ENCODE results near the gene FEN1.

The FEN1 gene

GRCh38 chr11:61773809-61774208 is 18.9 kb upstream of the FEN1 start:
- Histone ChIP-seq H3K9ac (ENCODE audit: low read length) (no peak overlapping the region), H3K4me3 (ENCODE audit: low read depth, low read length) (no peak overlapping the region), H3K4ac (ENCODE audit: low read depth, low read length) (no peak overlapping the region), H3K27ac (ENCODE audit: low read depth, low read length) (no peak overlapping the region), H4K8ac (ENCODE audit: low read depth, low read length) (peak overlapping the region; percentile 34), H3K79me1 (ENCODE audit: low read length) (peaks cover 22% of the 10 kb centered on the region), H3K23ac (ENCODE audit: low read length) (no peak overlapping the region), H2BK120ac (ENCODE audit: insufficient read depth, low read length, poor library complexity) (peak overlapping the region; percentile 14), H3K4me2 (ENCODE audit: low read length) (peak overlapping the region; percentile 37), H2AFZ (ENCODE audit: insufficient read depth, low read length, poor library complexity) (no peak overlapping the region), H3K14ac (ENCODE audit: low read length) (peak overlapping the region; percentile 11), H3K4me1 (ENCODE audit: control insufficient read depth in 1 of 2, insufficient read depth in 2 of 2, low read length in 2 of 2) (peaks cover 30 to 39% of the 10 kb centered on the region in 2 experiments), H2BK12ac (ENCODE audit: low read length) (peak overlapping the region; percentile 16), H3K9me3 (ENCODE audit: insufficient read depth, low read depth, low read length) (no peaks in the 10 kb centered on the region), H4K12ac (ENCODE audit: low read depth, low read length) (no peak overlapping the region), H2BK5ac (ENCODE audit: low read depth, low read length, poor library complexity) (peak overlapping the region; percentile 58), H3K18ac (ENCODE audit: low read length) (peak overlapping the region; percentile 4), H2AK5ac (ENCODE audit: low read length) (peak overlapping the region; percentile 4), H3K27me3 (ENCODE audit: insufficient read depth, low read length) (no peaks in the 10 kb centered on the region), H3K36me3 (ENCODE audit: control insufficient read depth in 1 of 2, insufficient read depth in 2 of 2, low read length in 2 of 2) (peaks cover 8 to 10% of the 10 kb centered on the region in 2 experiments), H4K91ac (ENCODE audit: low read depth, low read length) (peak overlapping the region; percentile 40), H3K79me2 (ENCODE audit: control insufficient read depth, insufficient read depth, low read length, poor library complexity) (peaks cover 6% of the 10 kb centered on the region)
- no CpG with 5 or more reads among the region's 18 CpGs for WGBS (ENCODE audit: extremely low coverage, insufficient coverage, insufficient read length)
- no peak for DNase-seq

- Histone ChIP-seq H3K4ac (ENCODE audit: low read depth, low read length) (no peak overlapping the region), H3K36me3 (ENCODE audit: control insufficient read depth in 1 of 2, insufficient read depth in 2 of 2, low read length in 2 of 2) (peaks cover 9 to 10% of the 10 kb centered on the region in 2 experiments), H3K79me2 (ENCODE audit: control insufficient read depth, insufficient read depth, low read length, poor library complexity) (peaks cover 6% of the 10 kb centered on the region), H3K23ac (ENCODE audit: low read length) (no peak overlapping the region), H2BK5ac (ENCODE audit: low read depth, low read length, poor library complexity) (no peak overlapping the region), H4K8ac (ENCODE audit: low read depth, low read length) (no peak overlapping the region), H3K18ac (ENCODE audit: low read length) (no peak overlapping the region), H4K12ac (ENCODE audit: low read depth, low read length) (no peak overlapping the region), H3K27me3 (ENCODE audit: insufficient read depth, low read length) (no peaks in the 10 kb centered on the region), H3K27ac (ENCODE audit: low read depth, low read length) (no peak overlapping the region), H3K4me3 (ENCODE audit: low read depth, low read length) (no peak overlapping the region), H3K9ac (ENCODE audit: low read length) (no peak overlapping the region), H3K4me1 (ENCODE audit: control insufficient read depth in 1 of 2, insufficient read depth in 2 of 2, low read length in 2 of 2) (peaks cover 25 to 35% of the 10 kb centered on the region in 2 experiments), H2BK12ac (ENCODE audit: low read length) (no peak overlapping the region), H2AK5ac (ENCODE audit: low read length) (peak overlapping the region; percentile 12), H3K4me2 (ENCODE audit: low read length) (no peak overlapping the region), H3K14ac (ENCODE audit: low read length) (no peak overlapping the region), H3K9me3 (ENCODE audit: insufficient read depth, low read depth, low read length) (no peaks in the 10 kb centered on the region), H4K91ac (ENCODE audit: low read depth, low read length) (no peak overlapping the region), H3K79me1 (ENCODE audit: low read length) (peaks cover 22% of the 10 kb centered on the region), H2BK120ac (ENCODE audit: insufficient read depth, low read length, poor library complexity) (no peak overlapping the region), H2AFZ (ENCODE audit: insufficient read depth, low read length, poor library complexity) (no peak overlapping the region)
- DNase-seq: no peak
- WGBS (ENCODE audit: extremely low coverage, insufficient coverage, insufficient read length): no CpG with 5 or more reads among the region's 12 CpGs
Measured at GRCh38 chr11:61774411-61774810, 18.3 kb upstream of the FEN1 start.

- Histone ChIP-seq H3K4me1 (ENCODE audit: control insufficient read depth in 1 of 2, insufficient read depth in 2 of 2, low read length in 2 of 2) (peaks cover 23 to 29% of the 10 kb centered on the region in 2 experiments), H2AK5ac (ENCODE audit: low read length) (no peak overlapping the region), H2BK12ac (ENCODE audit: low read length) (no peak overlapping the region), H3K9ac (ENCODE audit: low read length) (no peak overlapping the region), H3K9me3 (ENCODE audit: insufficient read depth, low read depth, low read length) (peaks cover 2% of the 10 kb centered on the region), H4K8ac (ENCODE audit: low read depth, low read length) (no peak overlapping the region), H3K18ac (ENCODE audit: low read length) (no peak overlapping the region), H3K4me3 (ENCODE audit: low read depth, low read length) (no peak overlapping the region), H3K4me2 (ENCODE audit: low read length) (no peak overlapping the region), H4K91ac (ENCODE audit: low read depth, low read length) (peak overlapping the region; percentile 21), H2BK5ac (ENCODE audit: low read depth, low read length, poor library complexity) (no peak overlapping the region), H3K79me1 (ENCODE audit: low read length) (peaks cover 22% of the 10 kb centered on the region), H2AFZ (ENCODE audit: insufficient read depth, low read length, poor library complexity) (no peak overlapping the region), H3K23ac (ENCODE audit: low read length) (no peak overlapping the region), H2BK120ac (ENCODE audit: insufficient read depth, low read length, poor library complexity) (no peak overlapping the region), H3K36me3 (ENCODE audit: control insufficient read depth in 1 of 2, insufficient read depth in 2 of 2, low read length in 2 of 2) (peaks cover 11 to 15% of the 10 kb centered on the region in 2 experiments), H3K79me2 (ENCODE audit: control insufficient read depth, insufficient read depth, low read length, poor library complexity) (peaks cover 6% of the 10 kb centered on the region), H3K14ac (ENCODE audit: low read length) (no peak overlapping the region), H4K12ac (ENCODE audit: low read depth, low read length) (no peak overlapping the region), H3K27ac (ENCODE audit: low read depth, low read length) (no peak overlapping the region), H3K27me3 (ENCODE audit: insufficient read depth, low read length) (no peaks in the 10 kb centered on the region), H3K4ac (ENCODE audit: low read depth, low read length) (no peak overlapping the region)
- WGBS (ENCODE audit: extremely low coverage, insufficient coverage, insufficient read length): no CpG with 5 or more reads among the region's 6 CpGs
- DNase-seq: no peak
Measured at GRCh38 chr11:61775106-61775505, 17.6 kb upstream of the FEN1 start.

GRCh38 chr11:61775606-61776554 is 16.8 kb upstream of the FEN1 start:
- H3K23ac ChIP-seq (ENCODE audit: low read length): no peak overlapping the region
- H3K14ac ChIP-seq (ENCODE audit: low read length): no peak overlapping the region
- no peak overlapping the region for H3K18ac ChIP-seq (ENCODE audit: low read length)
- DNase-seq: no peak
- no peak overlapping the region for H2BK120ac ChIP-seq (ENCODE audit: insufficient read depth, low read length, poor library complexity)
- no peak overlapping the region for H3K4ac ChIP-seq (ENCODE audit: low read depth, low read length)
- no peak overlapping the region for H3K4me2 ChIP-seq (ENCODE audit: low read length)
- H3K9me3 ChIP-seq (ENCODE audit: insufficient read depth, low read depth, low read length): peaks cover 5% of the 10 kb centered on the region
- H3K79me1 ChIP-seq (ENCODE audit: low read length): peaks cover 22% of the 10 kb centered on the region
- H4K12ac ChIP-seq (ENCODE audit: low read depth, low read length): no peak overlapping the region
- no peak overlapping the region for H2AFZ ChIP-seq (ENCODE audit: insufficient read depth, low read length, poor library complexity)
- no CpG with 5 or more reads among the region's 20 CpGs for WGBS (ENCODE audit: extremely low coverage, insufficient coverage, insufficient read length)
- peaks cover 6% of the 10 kb centered on the region for H3K79me2 ChIP-seq (ENCODE audit: control insufficient read depth, insufficient read depth, low read length, poor library complexity)
- no peaks in the 10 kb centered on the region for H3K27me3 ChIP-seq (ENCODE audit: insufficient read depth, low read length)
- no peak overlapping the region for H4K91ac ChIP-seq (ENCODE audit: low read depth, low read length)
- H4K8ac ChIP-seq (ENCODE audit: low read depth, low read length): no peak overlapping the region
- H3K4me3 ChIP-seq (ENCODE audit: low read depth, low read length): peak overlapping the region; percentile 5
- no peak overlapping the region for H2BK12ac ChIP-seq (ENCODE audit: low read length)
- peak overlapping the region; percentile 6 for H2AK5ac ChIP-seq (ENCODE audit: low read length)
- no peak overlapping the region for H3K9ac ChIP-seq (ENCODE audit: low read length)
- H3K36me3 ChIP-seq (ENCODE audit: control insufficient read depth in 1 of 2, insufficient read depth in 2 of 2, low read length in 2 of 2): peaks cover 11 to 15% of the 10 kb centered on the region in 2 experiments
- no peak overlapping the region for H2BK5ac ChIP-seq (ENCODE audit: low read depth, low read length, poor library complexity)
- peaks cover 23 to 33% of the 10 kb centered on the region in 2 experiments for H3K4me1 ChIP-seq (ENCODE audit: control insufficient read depth in 1 of 2, insufficient read depth in 2 of 2, low read length in 2 of 2)
- H3K27ac ChIP-seq (ENCODE audit: low read depth, low read length): no peak overlapping the region
